GM19395 (cell line): ENCODE results near the gene CTNNBL1.

Experiments
- ATAC-seq: cut with Tn5 transposase; IDR thresholded peaks from one replicate; pipeline ENCODE4 v1.9.1; 2021; ENCODE audit warnings: mild to moderate bottlenecking, moderate library complexity; ENCODE audit not compliant: unreplicated experiment

The CTNNBL1 gene

GRCh38 chr20:37808233-37809070 lies 114.6 kb downstream of the CTNNBL1 start:
- ATAC-seq = no peak

GRCh38 chr20:37810027-37810426 lies 116.2 kb downstream of the CTNNBL1 start:
- ATAC-seq = no peak

GRCh38 chr20:37816003-37816402 lies 122.2 kb downstream of the CTNNBL1 start:
- no peak for ATAC-seq

DNA sequence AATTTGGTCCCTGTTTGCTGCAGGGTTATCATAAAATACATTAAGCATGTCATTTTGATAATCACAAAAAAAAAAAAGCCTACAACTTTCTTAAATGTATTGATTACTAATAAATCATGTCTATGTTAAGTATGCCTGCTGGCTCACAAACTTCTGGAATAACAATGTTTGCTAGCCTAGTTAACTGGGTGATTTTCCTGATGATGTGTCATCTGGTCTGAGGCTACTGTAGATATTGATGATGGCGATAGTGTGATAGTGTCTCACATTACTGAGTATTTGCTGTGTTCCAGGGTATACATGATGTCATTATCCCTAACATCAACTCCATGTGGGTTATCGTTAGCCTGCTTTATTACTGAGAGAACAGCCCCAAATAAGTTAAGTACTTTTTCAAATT lies 122.9 kb downstream of the CTNNBL1 start:
- no peak for ATAC-seq

- no peak for ATAC-seq
Measured at GRCh38 chr20:37821696-37822095, 127.9 kb downstream of the CTNNBL1 start.

GRCh38 chr20:37822141-37822601 lies 128.3 kb downstream of the CTNNBL1 start:
- ATAC-seq = no peak

GRCh38 chr20:37823296-37823980 lies 129.6 kb downstream of the CTNNBL1 start:
- no peak for ATAC-seq

DNA sequence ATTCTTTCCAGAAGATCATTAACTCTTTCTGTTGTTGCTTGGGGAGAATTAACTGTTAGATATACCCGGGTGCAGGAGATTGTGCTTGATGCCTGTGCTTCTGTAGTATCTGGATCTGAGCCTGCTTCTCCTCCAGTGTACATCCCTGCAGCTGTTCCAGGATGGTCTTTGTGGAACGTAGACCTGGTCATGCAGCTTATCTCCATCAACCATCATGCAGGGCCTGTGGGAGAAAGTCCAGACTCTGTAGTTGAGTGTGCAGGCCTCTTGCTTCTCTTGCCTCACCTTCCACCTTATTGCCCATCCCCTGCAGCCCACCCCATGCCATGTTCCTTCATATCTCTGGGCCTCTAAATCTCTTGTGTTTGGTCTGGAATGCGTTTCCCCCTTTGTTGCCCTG lies 133.8 kb downstream of the CTNNBL1 start:
- no peak for ATAC-seq

- ATAC-seq = no peak
Measured at GRCh38 chr20:37828684-37829083, 134.9 kb downstream of the CTNNBL1 start.

DNA sequence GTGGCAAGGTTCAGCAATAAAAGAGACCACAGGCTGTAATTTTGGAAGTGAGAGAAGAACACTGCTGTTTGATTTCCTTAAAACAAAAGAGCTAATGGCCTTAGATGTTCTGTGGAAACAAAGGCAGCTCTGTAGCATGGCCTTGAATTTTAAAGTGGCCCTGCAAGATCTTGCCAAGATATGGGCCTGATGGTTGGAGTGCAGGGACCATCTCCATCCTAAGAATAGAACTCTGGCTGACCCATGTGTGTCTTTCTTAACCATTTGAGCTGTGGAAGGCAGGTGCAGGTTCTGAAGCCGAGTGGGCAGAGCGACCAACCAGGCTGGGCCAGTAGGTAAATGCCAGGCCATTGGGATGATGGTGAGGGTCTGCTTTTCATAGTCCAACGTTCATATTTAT lies 135.3 kb downstream of the CTNNBL1 start:
- no peak for ATAC-seq

GRCh38 chr20:37833221-37833896 lies 139.5 kb downstream of the CTNNBL1 start:
- ATAC-seq = no peak

DNA sequence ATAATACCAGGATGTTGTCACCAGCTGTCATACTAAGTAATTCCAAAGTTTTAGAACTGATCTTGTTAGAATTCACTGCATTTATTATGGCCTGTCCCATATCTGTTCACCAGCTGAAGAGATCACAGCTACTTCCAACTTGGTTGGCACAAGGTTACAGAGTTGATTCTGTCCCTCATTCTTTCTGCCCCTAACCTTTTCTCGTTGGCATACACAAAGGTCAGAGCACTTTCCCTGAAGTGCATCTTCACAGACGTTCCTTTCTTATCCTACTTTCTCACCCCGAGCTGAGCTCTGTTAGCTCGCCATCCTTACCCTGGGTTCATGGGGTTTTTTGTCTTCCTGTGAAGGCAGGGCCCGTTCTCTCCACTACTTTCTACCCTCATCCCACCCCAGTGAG lies 143.1 kb downstream of the CTNNBL1 start:
- ATAC-seq = no peak

DNA sequence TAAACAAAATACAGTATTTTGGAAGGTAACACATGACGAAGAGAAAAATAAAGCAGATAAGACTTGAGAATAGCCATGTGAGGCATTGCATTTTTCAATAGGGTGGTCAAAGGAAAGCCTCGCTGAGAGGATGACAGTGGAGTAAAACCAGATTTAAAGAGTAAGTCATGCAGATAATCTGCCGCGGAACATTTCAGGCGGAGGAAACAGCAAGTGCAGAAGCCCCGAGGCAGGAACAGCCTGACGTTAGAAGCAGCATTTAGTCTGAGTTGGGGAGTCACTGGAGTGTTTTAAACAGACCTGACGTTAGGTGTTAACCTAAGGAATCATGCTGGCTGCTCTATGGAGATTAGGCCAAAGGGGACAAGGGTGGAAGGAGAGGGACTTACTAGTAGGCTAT lies 144.1 kb downstream of the CTNNBL1 start:
- no peak for ATAC-seq

DNA sequence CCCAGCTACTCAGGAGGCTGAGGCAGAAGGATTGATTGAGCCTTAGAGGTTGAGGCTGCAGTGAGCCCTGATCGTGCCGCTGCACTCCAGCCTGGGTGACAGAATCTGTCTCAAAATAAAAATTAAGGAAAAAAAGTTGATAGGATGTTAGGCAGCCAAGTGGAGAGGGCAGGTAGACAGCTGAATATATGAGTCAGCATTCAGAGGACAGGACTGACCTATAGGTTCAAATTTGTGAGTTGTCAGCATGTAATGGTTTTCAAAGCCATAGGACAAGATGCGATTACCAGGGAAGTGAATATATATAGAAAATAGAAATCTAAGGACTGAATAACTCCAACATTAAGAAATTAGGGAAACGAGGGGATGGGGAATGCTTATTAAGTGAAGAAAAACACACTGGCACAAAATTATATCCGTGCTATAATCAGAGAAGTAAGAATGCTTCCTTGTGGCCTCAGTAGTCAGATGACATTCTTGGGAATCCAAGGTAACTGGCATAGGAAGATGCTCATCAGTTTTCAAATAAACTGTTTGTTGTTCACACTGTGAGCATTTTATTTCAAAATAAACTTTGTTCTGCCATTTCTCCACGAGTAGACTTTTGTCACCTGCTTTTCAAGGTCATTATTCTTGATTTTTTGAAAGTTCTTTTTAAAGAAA lies 145.1 kb downstream of the CTNNBL1 start:
- no peak for ATAC-seq

- no peak for ATAC-seq
Measured at GRCh38 chr20:37839432-37839827, 145.6 kb downstream of the CTNNBL1 start.

DNA sequence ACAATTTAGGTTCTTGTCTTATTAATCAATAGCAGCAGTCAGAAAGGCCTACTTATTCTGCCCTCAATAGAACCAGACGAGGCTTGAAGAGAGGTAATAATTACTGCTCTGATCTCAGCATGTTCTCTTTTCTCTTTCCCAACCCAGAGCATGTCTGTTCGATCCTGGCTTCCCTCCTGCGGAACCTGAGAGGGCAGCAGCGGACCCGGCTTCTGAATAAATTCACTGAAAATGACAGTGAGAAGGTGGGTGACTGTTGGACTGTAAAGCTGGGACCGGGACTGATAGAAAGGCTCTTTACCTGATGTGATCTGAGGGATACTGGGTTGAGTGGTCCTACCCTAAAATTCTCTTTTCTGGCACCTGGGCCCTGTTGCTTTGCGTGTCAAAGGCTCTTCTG lies 146.1 kb downstream of the CTNNBL1 start:
- no peak for ATAC-seq

DNA sequence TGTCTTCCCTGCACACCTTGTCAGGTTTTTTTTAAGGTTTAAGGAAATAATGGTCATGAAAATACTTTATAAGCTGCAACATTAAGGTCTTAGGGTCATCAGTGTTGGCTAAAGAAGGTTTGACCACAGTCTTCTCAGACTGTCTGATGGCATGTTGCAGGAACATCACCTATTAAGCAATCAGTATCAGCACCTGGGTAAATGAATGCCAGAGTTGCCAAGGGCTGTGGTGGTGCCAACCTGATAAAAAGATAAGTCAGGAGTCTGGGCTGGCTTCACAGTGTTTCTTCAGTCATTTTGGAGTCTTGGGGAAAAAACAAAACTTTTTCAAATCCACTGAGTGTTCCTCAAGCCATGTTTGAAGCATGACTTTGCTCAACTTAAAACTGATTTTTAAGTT lies 147.6 kb downstream of the CTNNBL1 start:
- no peak for ATAC-seq

DNA sequence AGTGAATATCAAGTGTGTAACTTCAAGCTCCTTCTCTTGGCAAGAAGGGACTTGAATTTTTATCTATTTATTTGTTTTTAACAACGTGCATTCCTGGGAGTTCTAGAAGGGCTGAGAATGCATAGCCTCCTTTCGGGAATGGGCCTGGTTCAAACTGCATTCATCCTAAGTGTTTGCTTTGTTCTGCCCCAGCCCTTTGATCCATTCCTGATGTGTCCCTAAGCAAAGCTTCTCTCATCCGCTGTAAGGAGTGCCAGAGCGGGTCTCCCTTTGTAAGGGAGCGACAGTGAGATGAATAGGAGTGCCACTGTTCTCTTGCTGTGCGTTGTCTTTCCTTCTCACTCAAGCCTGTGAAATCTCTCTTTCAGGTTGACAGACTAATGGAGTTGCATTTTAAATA lies 148.1 kb downstream of the CTNNBL1 start:
- ATAC-seq = no peak

DNA sequence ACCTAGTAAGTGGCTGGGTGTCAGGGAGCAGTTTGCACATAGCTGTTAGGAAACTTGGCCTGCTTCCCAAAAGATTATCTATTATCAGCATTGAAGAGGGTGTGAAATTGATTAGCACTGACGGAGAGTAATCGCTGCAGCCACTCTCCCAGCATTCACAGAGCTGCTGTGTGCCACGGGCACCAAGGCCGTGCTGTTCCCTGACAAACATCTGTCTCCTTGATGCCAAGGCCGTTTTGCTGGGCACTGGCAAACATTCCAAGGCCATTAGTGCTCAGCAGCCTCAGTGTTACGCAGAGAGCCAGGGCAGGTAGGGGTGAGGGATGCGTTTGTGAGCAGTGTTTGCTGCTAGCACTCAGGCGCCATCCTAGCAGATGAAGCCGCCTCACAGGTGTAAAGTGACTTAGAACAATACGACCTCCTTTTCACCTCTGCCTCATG lies 151.4 kb downstream of the CTNNBL1 start:
- ATAC-seq = no peak

DNA sequence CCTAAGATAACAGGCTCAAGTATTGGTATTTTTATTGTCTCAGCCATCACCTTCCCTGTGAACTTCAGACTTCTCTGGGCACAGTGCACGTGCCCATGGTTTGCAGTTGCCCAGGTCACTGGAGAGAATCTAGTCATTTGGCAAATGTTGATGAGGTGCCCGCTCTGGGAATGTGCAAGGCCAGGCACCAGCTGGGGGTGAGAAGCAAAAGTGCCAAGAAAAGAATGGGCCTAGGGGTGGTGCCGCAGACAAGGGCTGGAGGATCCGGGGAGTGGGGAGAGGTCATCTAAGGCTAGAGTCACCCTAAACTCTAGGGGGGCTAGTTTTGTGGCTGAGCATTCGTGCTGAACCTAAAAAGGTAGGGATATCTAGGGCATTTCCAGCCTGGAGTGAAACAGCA lies 152.0 kb downstream of the CTNNBL1 start:
- no peak for ATAC-seq

- ATAC-seq = no peak
Measured at GRCh38 chr20:37846573-37846972, 152.7 kb downstream of the CTNNBL1 start.
